ENCODE results near the gene CLTCL1.

- TF ChIP-seq CTCF (IDR thresholded peaks at IDR 0.05) (no peak), POLR2A (IDR thresholded peaks at IDR 0.05) (no peak)
These were observed 154.6 kb downstream of the CLTCL1 start for GRCh38 chr22:19136915-19137314.

Measured in heart left ventricle (tissue), 13 donors.